Activated effector memory CD4-positive, alpha-beta T cell treated with anti-CD3 and anti-CD28 coated beads, Interleukin-2, amount 50 U/mL, for 16 hours (primary cell): ENCODE data around the gene MED16.
"Not testable (repeated sequence)": the region's sequence is repeated elsewhere in the genome, so short reads cannot be mapped to it uniquely, and the experiment has no call there.

ENCODE experiments used
- DNase-seq: peaks from one replicate; pipeline ENCODE4 v3.0.0-alpha.2; 2020

The MED16 gene

DNA sequence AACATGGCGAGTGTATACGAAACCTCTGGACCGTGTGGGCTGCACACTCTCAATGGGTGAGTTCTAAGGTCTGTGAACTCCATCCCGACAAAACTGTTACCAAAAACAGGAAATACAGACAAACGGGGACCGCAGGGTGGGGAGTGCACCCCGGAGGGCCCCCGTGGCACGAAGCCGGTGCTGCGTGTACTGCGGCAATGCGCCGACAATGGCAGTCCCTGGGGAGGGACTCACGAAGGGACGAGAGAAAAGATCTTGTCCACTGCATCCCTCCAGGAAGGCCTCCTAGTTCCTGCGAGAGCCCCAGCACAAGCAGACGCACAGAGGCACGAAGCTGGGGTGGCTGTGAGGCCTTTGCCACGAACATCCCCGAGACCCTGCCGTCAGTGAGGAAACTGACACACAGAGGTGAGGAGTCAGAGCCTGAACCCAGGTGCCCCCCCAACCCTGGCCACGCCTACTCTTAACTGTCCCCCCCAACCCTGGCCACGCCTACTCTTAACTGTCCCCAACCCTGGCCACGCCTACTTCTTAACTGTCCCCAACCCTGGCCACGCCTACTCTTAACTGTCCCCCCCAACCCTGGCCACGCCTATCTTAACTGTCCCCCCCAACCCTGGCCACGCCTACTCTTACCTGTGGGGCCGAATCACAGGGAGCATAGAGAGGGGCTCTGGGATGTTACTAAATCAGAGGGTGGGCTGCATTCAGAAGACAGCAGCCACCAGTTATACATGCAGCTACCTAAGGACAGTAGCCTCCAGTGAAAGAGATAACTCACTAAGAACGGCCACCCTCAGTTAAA lies 4.2 kb downstream of the MED16 start:
- DNase-seq: peak; percentile 85

DNA sequence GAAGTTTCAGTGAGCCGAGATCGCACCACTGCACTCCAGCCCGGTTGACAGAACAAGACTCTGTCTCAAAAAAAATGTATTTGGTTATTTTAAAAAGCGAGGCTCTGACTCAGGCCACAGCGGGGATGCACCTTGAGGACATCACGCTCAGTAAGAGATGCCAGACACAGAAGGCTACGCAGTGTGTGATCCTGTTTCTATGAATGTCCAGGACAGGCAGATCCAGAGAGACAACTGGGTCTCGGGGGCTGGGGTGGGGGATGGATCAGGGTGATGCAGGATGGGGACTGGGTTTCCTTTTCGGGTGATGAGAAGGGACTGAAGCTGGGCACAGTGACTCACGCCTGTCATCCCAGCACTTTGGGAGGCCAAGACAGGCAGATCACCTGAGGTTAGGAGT lies 5.4 kb downstream of the MED16 start:
- DNase-seq: no peak

DNA sequence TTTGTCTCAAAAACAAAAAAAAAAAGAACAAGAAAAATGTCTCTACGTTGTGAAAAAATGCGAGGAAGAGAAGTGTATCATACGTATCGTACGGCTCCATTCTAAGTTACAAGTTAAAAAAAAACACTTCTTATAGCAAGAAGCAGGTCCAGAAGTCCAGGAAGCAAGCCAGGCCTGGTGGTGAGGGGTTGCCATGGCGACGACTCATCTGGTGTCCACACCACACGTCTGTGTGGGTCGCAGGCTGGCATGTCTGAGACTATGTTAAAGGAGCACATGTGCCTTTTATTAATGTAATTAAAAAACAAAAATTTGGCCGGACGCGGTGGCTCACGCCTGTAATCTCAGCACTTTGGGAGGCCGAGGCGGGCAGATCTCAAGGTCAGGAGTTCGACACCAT lies 5.9 kb downstream of the MED16 start:
- no peak for DNase-seq

DNA sequence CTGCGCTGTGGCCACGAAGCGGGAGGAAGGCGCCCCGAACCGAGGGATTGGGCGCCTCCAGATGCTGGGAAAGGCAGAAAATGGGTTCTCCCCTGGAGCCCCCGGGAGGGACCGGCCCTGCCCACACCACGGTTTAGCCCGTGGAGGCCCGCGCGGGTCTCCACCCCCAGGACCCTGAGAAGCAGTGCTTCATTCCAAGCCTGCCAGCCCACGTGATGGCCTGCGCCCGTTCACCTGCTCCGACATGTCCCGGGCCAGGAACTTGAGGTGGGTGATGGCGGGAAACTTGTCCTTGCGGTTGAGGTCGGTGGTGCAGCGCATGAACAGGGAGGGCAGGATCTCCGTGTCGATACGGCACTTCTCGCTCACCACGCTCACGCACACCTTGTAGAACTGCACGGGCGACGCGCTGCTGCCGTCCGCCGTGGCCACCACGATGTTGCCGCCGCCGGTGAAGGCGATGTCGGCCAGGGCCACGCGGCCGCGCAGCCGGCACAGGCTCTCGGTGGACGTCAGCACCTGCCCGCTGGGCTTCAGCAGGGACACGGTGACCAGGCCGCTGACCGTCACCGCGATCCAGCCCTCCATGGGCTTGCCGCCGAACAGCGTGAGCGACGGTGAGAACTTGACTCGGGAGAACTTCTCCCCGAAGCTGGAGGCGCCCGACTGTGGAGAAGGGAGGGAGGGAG lies 7.3 kb downstream of the MED16 start:
- DNase-seq: no peak

DNA sequence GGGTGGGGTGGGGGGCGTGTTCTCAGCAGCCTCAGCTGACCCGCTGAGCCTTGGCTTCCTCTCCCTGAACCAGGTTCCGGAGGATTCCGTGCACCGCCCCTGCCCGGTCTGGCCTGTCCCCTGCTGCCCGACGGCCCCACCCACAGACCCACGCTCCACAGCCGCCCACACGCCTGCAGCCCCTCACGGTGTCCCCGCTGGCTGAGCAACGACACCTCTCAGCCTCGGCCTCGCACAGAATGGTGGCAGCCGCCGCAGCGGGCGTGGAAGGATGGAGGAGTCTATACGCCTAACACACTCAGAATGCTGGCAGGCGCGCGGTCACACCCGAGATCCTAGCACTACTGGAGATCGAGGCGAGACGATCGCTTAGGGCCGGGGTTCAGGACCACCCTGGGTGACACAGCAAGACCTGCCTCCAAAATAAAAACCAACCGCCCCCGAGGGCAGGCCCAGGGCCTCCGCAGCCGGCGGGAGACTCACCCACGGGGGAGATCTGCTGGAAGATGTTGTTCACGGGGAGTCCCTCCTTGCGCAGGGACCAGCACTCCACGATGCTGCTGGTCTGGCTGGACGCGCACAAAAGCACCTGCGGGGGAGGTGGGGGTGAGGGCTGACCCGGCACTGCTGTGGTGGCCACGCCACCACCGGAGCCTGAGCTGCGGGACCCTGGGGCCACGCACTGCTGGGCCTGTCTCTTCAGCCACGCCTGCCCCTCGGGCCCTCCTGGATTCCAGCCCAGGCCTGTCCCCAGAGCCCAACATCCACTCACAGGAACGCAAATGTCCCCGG lies 8.4 kb downstream of the MED16 start:
- no peak for DNase-seq

DNA sequence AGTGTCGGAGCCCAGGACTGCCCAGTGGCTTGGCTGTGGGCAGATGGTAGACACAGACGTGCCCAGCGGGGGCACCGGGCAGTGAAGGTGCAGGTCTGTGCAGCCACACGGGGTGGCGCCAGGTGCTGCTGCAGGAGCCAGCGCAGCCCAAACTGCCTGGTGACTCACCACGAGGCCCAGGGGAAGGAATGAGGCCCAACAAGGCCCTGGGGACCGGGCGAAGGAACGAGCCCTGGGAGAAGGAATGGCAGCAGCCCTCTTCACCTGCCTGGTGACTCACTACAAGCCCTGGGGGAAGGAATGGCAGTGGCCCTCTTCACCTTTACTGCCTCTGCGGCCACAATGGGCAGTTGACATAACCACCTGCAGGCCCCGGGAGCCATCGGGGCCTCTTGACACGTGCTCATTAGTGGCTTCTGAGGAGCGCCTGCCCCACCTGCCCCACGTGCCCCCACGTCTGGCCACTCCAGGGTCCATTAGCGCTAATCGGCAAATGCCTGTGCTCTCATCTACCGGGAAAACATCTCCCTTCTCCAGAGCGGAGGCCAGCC lies 9.3 kb downstream of the MED16 start:
- no peak for DNase-seq

DNA sequence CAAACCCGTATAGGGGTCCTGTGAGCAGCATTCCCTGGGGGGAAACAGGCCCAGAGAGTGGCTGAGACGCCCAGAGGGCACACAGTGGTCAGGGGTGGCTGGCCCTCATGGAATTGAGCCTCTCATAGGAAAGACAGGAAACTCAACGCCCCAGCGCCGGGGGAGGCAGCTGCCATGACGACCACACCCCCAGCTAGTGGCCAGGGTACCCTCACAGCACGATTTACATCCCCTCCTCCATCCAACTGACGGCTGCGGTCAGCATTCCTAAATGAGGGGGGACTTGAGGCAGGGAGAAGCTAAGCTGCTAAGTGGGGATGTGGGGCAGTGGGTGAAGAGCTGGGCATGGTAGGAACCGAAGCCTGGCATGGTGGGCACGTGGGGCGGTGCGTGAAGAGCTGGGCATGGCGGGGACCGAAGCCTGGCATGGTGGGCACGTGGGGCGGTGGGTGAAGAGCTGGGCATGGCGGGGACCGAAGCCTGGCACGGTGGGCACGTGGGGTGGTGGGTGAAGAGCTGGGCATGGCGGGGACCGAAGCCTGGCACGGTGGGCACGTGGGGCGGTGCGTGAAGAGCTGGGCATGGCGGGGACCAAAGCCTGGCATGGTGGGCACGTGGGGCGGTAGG lies 10.0 kb downstream of the MED16 start:
- DNase-seq: no peak

DNA sequence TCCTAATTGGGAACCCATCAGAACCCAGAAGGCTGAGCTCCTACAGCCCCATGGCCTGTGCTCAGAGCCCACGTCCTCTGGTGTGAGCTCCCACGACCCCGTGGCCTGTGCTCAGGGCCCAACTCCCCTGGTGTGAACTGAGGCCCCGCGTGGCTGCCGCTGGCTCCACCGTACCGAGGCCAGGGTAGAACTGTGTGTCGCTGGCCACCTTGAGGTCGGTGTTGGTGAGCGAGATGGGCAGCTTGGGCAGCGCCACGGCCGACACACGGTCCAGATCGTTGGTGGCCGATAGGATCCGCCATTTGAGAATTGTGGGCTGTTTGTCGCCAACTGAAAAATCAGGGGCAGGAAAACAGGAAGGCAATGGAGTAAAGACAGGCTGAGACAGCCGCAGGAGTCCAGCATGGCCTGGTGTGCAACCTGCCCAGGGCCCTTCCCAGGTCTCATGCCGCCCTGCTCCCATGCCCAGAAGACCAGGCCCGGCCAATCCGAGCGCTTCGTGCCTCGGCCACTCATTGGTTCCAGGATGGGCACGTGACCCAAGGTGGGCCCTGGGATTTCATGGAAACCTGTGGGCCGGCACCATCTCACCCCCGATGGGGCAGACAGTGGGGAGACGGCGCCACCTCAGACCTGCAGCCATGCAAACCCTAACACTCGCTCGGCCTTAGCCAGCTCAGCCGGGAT lies 11.5 kb downstream of the MED16 start:
- no peak for DNase-seq

DNA sequence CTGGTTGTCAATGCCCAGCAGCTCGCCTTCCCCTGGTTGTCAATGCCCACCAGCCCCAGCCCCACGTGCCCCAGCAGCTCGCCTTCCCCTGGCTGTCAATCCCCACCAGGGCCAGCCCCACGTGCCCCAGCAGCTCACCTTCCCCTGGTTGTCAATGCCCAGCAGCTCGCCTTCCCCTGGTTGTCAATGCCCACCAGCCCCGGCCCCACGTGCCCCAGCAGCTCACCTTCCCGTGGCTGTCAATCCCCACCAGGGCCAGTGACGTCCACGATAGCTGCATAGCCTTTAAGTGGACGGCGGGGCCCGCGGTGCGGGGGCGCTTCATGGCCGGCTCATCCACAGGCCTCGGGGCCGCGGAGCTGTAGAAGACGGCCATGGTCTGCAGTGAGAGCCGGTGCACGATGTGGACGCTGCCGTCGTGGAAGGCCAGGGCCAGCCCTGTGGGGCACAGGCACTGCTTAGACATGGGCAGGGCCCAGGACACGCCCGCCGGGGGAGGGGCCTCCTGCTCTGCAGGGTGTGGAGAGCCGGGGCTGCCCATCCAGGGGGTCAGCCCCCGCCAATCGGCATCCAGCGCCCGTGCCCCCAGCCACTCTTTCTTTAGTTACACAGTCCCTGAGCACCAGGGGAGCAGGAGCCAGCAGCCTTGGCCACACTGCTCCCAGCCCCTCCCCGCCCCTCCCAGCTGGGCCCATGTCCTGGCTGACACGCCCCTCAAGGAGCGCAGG lies 13.1 kb downstream of the MED16 start:
- no peak for DNase-seq

DNA sequence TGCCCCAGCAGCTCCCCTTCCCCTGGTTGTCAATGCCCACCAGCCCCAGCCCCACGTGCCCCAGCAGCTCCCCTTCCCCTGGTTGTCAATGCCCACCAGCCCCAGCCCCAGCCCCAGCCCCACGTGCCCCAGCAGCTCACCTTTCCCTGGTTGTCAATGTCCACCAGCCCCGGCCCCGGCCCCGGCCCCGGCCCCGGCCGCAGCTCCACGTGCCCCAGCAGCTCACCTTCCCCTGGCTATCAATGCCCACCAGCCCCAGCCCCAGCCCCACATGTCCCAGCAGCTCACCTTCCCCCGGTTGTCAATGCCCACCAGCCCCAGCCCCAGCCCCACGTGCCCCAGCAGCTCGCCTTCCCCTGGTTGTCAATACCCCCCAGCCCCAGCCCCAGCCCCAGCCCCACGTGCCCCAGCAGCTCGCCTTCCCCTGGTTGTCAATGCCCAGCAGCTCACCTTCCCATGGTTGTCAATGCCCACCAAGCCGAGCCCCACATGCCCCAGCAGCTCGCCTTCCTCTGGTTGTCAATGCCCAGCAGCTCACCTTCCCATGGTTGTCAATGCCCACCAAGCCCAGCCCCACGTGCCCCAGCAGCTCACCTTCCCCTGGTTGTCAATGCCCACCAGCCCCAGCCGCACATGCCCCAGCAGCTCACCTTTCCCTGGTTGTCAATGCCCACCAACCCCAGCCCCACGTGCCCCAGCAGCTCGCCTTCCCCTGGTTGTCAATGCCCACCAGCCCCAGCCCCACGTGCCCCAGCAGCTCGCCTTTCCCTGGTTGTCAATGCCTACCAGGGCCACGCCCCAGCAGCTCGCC lies 14.0 kb downstream of the MED16 start:
- DNase-seq: not testable (repeated sequence)

DNA sequence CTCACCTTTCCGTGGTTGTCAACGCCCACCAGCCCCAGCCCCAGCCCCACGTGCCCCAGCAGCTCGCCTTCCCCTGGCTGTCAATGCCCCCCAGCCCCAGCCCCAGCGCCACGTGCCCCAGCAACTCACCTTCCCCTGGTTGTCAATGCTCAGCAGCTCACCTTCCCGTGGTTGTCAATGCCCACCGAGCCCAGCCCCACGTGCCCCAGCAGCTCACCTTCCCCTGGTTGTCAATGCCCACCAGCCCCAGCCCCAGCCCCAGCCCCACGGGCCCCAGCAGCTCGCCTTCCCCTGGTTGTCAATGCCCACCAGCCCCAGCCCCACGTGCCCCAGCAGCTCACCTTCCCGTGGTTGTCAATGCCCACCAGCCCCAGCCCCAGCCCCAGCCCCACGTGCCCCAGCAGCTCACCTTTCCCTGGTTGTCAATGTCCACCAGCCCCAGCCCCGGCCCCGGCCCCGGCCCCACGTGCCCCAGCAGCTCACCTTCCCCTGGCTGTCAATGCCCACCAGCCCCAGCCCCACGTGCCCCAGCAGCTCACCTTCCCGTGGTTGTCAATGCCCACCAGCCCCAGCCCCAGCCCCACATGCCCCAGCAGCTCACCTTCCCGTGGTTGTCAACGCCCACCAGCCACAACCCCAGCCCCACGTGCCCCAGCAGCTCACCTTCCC lies 14.9 kb downstream of the MED16 start:
- not testable (repeated sequence) for DNase-seq

DNA sequence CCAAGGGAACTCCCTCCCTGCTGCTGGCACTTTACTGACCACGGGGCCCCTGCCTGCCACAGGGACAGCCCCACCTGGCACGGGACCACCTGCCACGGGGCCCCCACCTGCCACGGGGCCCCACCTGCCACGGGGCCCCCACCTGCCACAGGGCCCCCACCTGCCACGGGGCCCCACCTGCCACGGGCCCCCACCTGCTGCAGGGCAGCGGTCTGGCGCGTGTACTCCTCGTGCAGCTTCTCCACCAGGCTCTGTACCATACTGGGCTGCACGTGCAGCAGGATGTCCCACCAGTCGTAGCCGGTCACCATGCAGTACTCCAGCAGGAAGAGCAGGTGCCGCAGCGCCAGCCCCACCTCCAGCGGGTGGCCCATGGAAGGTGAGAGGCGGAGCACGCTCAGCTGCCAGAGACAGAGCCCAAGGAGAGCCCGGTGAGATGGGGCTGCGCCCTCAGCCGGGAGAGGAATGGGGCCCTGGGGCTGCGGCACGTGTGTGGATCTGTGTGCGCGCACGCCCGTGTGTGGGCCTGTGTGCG lies 16.1 kb downstream of the MED16 start:
- DNase-seq: no peak

DNA sequence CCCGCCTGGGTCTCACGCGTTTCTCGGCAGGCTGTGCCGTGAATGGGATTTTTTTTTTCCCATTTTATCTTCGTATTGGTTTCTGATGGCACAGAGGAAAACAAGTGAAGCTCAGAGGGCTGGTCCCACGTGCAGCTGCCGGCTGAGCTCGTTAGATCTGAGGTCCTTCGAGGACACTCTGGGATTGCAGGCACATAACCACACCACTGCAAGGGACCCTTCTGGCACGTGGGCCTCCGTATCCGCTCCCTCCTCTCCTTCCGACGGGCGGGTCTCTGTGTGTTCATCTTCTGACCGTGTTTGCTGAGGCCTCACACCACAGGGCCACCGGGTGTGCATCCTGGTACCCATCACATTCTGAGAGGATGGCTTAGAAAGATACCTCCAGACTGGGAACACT lies 16.9 kb downstream of the MED16 start:
- no peak for DNase-seq

DNA sequence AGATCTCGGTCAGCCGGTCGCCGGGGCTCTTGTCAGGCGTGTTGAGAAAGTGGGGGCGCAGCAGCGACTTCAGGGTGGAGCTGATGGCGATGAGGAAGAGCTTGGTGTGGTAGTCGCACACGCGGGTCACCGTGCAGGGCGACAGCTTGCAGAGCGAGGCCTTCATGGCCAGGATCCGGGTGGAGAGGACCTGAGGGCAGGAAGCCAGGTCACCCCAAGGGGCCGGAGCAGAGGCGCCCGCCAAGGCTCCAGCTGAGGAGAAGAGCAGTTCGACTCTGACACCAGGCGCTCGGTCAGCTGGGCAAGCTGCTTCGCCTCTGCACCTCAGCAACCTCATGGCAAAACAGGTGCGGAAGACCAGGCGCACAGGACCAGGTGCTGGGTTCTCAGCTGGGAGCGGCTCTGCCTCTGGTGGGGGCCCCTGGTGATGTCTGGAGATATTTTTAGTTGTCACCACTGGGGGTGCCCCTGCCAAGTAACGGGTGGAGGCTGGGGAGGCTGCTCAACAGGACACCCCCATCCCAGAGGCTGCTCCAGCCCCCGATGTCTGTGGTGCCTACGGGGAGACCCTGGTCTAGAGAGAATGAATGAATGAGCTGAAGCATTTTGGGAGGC lies 17.6 kb downstream of the MED16 start:
- DNase-seq: no peak

DNA sequence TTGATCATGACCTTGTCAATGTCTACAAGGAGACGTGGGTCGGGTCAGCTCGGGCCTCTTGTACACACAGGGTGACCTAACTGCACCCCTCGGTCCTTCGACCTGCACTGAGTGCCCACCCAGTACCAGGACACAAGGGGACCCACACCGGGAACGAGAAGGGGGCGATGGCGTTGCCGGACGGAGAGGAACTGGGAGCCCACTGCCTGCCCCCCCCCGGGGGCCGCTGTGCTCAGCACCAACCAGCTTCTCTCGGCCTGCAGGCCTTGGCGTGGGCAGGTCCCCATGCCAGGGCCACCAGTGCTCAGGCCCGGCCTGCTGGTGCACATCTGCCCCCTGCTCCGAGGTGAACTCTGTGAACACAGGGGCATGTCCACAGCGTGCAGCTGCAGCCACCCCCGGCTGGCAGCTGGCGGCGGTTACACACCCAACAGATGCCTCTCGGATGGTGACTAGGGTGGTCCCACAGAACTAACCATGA lies 19.4 kb downstream of the MED16 start:
- DNase-seq: no peak

DNA sequence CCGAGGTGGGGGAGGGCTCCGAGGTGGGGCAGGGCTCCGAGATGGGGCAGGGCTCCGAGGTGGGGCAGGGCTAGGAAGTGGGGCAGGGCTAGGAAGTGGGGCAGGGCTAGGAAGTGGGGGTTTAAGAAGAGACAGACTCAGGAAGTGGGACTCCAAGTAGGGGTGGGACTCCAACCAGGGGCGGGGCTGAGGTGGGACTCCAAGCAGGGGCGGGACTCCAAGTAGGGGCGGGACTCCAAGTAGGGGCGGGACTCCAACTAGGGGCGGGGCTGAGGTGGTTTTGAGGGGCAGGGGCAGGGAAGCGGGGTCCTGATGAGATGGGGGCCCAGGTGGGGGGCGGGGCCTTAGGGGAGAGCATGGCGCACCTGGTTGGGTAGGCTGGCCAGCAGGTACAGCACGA lies 19.9 kb downstream of the MED16 start:
- peak; percentile 84 for DNase-seq

DNA sequence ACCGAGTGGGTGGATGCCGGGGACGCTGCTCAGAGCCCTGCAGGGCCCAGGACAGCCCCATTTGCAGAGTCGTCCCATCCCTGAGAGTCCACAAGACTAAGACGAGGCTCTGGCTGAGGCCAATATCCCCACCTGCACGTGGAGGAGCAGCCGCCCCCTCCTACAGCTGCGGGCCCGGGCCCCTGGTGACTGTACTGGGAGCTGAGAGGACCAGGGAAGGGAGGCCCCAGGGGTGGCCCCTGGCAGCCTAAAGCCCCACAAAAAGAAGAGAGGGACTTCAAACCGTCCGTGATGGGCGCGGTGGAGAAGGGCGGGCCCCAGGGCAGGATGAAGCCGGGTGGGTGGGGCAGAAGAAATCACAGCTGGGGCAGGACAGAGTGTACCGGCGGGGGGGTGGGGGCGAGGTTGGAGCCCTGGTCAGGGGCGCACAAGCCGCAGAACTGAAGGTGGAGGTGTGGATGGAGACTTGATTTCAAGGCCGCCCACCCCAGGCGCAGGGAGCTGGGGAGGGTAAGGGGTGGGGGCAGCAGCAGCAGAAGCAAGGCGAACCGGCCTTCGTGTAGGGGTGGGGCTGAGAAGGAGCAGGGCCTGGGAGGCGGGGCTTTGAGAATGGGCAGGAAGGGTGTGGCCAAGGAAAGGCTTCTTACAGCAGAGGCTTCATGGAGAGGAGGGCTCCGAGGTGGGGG lies 20.6 kb downstream of the MED16 start:
- DNase-seq: peak; percentile 92

DNA sequence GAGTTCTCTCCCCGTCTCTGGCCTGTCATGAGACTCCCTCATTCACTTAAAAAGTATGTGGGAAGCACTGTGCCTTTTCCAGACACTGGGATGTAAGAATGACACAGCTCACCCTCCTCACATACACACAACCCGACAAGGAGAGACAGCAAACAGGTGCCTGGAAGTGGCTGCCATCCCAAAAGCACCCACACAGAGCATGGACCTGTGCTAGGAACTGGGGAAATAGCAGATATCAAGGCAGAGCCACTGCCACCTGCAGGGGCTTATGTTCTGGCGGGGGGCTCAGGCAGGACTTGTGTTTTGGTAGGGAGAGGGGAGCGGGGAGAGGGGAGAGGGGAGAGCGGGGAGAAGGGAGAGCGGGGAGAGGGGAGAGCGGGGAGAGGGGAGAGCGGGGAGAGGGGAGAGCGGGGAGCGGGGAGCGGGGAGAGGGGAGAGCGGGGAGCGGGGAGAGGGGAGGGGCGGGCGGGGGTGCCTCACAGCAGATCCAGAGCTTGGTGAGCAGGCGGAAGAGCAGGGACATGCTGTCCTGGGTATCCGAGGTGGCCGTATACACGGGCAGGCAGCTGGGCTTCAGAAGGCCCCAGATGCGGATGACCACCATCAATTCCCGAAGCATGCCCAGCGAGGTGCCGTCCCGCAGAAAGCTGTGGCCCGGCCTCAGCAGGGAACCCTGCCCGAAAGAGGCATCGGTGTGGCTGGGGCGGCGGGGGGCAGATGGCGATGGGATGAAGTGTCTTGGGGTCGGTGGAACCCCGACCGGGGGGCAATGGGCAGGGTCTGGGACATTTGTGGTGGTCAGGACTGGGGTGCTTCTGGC lies 21.3 kb downstream of the MED16 start:
- peak; percentile 80 for DNase-seq
